ENCODE results near the gene CSNK1G1. TPM values are rescaled to one million over a fixed set of nuclear protein-coding genes. Genes with fewer than 3 reads are reported as not detected.

CSNK1G1 gene
- polyA plus RNA-seq, 1 of the 3 experiments (the other 2 are of a cell fraction): 10.2 TPM

GRCh38 chr15:64249406-64249805, 106.6 kb downstream of the CSNK1G1 start:
- CTCF ChIA-PET: interaction anchor here (1.1 kb wide), 1 partner anchor 138 kb away, joined by 3 read pairs; the partner anchor contains the start of gene TRIP4
- Histone ChIP-seq H3F3A (replicated peaks; ENCODE audit: insufficient read depth) (peaks cover 55% of the 10 kb centered on the region), H3K9ac (no peak overlapping the region), H3K4me3 (ENCODE audit: low read depth in 2 of 2, low read length in 1 of 2) (no peak overlapping the region), H3K4me2 (no peak overlapping the region), H3K27ac (ENCODE audit: low read depth in 2 of 2, low read length in 1 of 2) (peak overlapping the region in 1 of 2 experiments; percentile 93; a peak in 2 of 4 replicates), H3K9me3 (no peaks in the 10 kb centered on the region), H3K79me2 (ENCODE audit: insufficient read depth) (peaks cover 65% of the 10 kb centered on the region), H2AFZ (ENCODE audit: low read depth) (no peak overlapping the region), H3K36me3 (replicated peaks in 1 of 2; ENCODE audit: control insufficient read depth in 1 of 2, insufficient read depth in 2 of 2, low read length in 1 of 2) (peaks cover 0 to 14% of the 10 kb centered on the region in 2 experiments), H3K9me2 (no peaks in the 10 kb centered on the region), H3K27me3 (ENCODE audit: insufficient read depth) (no peaks in the 10 kb centered on the region), H3K4me1 (ENCODE audit: control insufficient read depth in 1 of 2, insufficient read depth in 2 of 2, low read depth in 1 of 2, low read length in 1 of 2) (peaks cover 0 to 34% of the 10 kb centered on the region in 2 experiments; a peak in 3 of 4 replicates), H4K20me1 (ENCODE audit: insufficient read depth) (no peaks in the 10 kb centered on the region)
- WGBS (ENCODE audit: low lambda C conversion rate): 82% methylated on average over 3 of the region's 3 CpGs
- no peak for DNase-seq
- TF ChIP-seq PBX3 (IDR thresholded peaks at IDR 0.05) (peak; percentile 33; the same call in 1 of the 2 replicates), SMC3 (IDR thresholded peaks at IDR 0.05; ENCODE audit: low read depth, low read length) (no peak), FOXM1 (IDR thresholded peaks at IDR 0.05; ENCODE audit: low read depth) (no peak), EZH2phosphoT487 (IDR thresholded peaks at IDR 0.05; ENCODE audit: borderline replicate concordance, low read depth) (no peak)
- POLR2A ChIA-PET: no interaction called here

DNA sequence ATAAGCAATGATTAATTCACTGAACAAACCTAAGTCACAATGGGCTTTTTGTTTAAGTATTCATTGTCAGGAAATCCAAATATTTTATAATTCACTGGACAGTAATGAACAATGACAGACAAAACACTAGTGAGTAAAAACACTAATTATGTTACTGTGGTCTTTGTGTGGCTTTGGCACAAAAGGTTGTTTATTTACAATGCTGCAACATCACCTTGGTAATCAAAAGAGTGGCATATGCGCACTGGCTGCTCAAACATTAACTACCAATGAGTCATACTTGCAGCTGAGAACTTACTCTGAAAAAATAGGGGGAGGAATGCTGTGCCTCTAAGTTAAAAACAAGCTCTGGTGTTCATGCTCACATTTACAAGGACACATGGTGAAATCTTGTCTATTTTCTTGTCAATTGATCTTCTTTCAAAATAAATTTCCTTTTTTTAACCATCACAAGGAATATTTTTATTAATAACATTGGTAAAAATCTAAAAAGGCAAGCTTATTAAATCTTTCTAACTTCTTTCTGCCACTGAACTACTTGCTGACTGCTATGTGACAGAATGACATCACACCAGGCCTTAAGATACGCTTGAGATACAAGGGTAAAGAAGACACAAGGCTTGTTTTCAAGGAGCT, 107.9 kb downstream of the CSNK1G1 start:
- H3K9me2 ChIP-seq: no peaks in the 10 kb centered on the region
- H3F3A ChIP-seq (replicated peaks; ENCODE audit: insufficient read depth): peaks cover 55% of the 10 kb centered on the region
- no peak for TF ChIP-seq USF2 (IDR thresholded peaks at IDR 0.05; ENCODE audit: borderline replicate concordance, low read depth, low read length)
- TF ChIP-seq RCOR1 (IDR thresholded peaks at IDR 0.05; ENCODE audit: low read length): no peak
- peak; percentile 64 for TF ChIP-seq PBX3 (IDR thresholded peaks at IDR 0.05)
- peak; percentile 65 for TF ChIP-seq JUND (IDR thresholded peaks at IDR 0.05)
- TF ChIP-seq, protein P1, sequence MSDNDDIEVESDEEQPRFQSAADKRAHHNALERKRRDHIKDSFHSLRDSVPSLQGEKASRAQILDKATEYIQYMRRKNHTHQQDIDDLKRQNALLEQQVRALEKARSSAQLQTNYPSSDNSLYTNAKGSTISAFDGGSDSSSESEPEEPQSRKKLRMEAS (IDR thresholded peaks at IDR 0.05; ENCODE audit: low read depth): peak; percentile 22; the same call in 1 of the 2 replicates
- TF ChIP-seq ELF1 (IDR thresholded peaks at IDR 0.05): no peak
- TF ChIP-seq FOSL2 (IDR thresholded peaks at IDR 0.05; ENCODE audit: borderline replicate concordance, low read depth): peak; percentile 88
- TF ChIP-seq TCF12 (IDR thresholded peaks at IDR 0.05): peak; percentile 76
- peak; percentile 41 for TF ChIP-seq NRF1 (IDR thresholded peaks at IDR 0.05; ENCODE audit: low read depth, low read length)
- H3K4me2 ChIP-seq: peak overlapping the region; percentile 12
- H3K4me3 ChIP-seq (ENCODE audit: low read depth in 2 of 2, low read length in 1 of 2): no peak overlapping the region
- H4K20me1 ChIP-seq (ENCODE audit: insufficient read depth): no peaks in the 10 kb centered on the region; the same call in 1 of the 2 replicates
- H3K9ac ChIP-seq: peak overlapping the region; percentile 52
- peaks cover 0 to 5% of the 10 kb centered on the region in 2 experiments for H3K36me3 ChIP-seq (replicated peaks in 1 of 2; ENCODE audit: control insufficient read depth in 1 of 2, insufficient read depth in 2 of 2, low read length in 1 of 2)
- ChIA-PET POLR2A (no interaction called here), CTCF (interaction anchor here (1.4 kb wide), 1 partner anchor 9 kb away, joined by 4 read pairs; no protein-coding TSS in a partner anchor)
- H3K9me3 ChIP-seq: no peaks in the 10 kb centered on the region
- peak overlapping the region; percentile 48 to 93; a peak in 3 of 4 replicates for H3K27ac ChIP-seq (ENCODE audit: low read depth in 2 of 2, low read length in 1 of 2)
- DNase-seq: peak; percentile 6
- peaks cover 0 to 34% of the 10 kb centered on the region in 2 experiments; a peak in 3 of 4 replicates for H3K4me1 ChIP-seq (ENCODE audit: control insufficient read depth in 1 of 2, insufficient read depth in 2 of 2, low read depth in 1 of 2, low read length in 1 of 2)
- H2AFZ ChIP-seq (ENCODE audit: low read depth): no peak overlapping the region
- WGBS (ENCODE audit: low lambda C conversion rate): 17% methylated on average over 2 of the region's 2 CpGs
- H3K79me2 ChIP-seq (ENCODE audit: insufficient read depth): peaks cover 63% of the 10 kb centered on the region
- no peaks in the 10 kb centered on the region for H3K27me3 ChIP-seq (ENCODE audit: insufficient read depth)

Measured in SK-N-SH (cell line).